ENCODE data around the gene ATP8B4. TPM values are rescaled to one million over a fixed set of nuclear protein-coding genes. Genes with fewer than 3 reads are reported as not detected.

Gene ATP8B4
- total and polyA plus RNA-seq, 7 donors = 1.2 to 11.1 (median 4.9) TPM

DNA sequence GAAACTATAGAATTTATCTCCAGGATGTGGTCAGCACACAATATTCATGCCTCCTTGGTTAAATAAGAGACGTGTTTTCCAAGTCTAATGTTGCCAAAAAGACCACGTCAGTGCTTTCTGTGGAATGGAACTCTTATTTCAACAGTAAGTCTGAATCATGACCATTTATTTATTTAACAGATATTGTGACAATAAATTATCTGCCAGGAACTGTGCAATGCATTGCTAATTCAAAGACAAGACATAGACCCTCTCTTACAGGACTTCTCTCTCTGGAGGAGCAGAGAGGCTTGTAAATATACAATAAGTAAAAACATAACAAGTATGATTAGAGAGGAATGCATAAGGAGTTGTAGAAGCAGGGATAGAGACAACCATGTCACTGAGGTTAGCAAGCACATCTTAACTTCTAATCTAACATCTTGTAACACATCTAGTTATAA, 270.7 kb downstream of the ATP8B4 start:
- H3K4me3 ChIP-seq = no peak overlapping the region
- TF ChIP-seq POLR2A (IDR thresholded peaks at IDR 0.05) (no peak), POLR2AphosphoS5 (IDR thresholded peaks at IDR 0.05) (peak in 1 of 4 donors; percentile 28), CTCF (IDR thresholded peaks at IDR 0.05) (no peak)
- 77 to 85% methylated on average over 2 of the region's 2 CpGs for WGBS, 2 donors
- DNase-seq = no peak
- H3K9me3 ChIP-seq = no peaks in the 10 kb centered on the region
- H3K4me1 ChIP-seq = peaks cover 0 to 20% (median 14%) of the 10 kb centered on the region in 4 donors
- H3K27ac ChIP-seq = peak overlapping the region; percentile 18 to 45 (median 30)
- H3K36me3 ChIP-seq = no peaks in the 10 kb centered on the region
- H3K27me3 ChIP-seq = no peaks in the 10 kb centered on the region
- intact Hi-C loops (cut with DNase I) = no loop called here

DNA sequence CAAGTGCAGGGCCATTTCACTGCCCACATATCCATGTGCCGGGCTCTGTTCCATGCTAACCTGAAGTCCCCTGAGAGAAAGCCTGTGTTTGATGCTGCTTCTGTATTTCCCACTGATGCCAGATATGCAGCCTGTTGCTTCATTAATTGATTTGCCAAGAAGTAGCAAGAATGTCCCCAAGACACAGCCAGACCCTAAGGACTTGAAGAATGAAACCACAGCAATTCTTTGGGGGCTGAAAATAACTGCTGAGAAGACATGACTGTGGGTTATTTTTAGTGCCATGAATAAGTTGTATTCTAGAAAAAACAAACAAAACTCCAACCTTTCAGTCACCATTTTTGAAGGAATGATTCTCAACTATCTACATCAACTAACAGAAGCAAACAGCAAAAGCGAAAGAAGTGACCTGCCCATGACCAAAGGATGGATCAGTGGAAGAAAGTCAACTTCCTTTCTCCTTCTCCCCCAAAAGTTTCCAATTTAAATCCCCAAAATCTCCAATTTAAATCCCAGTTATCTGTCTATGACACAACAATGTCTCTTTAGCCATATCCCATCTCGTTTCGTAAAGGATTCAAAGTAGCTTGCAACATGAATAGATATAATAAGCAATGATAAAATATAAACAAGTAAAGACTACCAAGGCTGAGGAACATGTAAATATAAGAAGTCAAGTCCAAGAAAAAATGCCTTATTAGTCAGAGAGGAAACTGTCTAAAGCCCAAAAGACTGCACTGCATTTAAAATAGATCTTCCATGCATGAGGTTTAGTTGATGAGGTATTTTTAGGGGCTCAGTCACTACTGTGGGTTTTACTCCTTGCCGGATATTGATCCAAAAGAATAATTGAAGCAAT, 271.4 kb downstream of the ATP8B4 start:
- no peak for TF ChIP-seq EP300 (IDR thresholded peaks at IDR 0.05)
- H3K9me3 ChIP-seq = no peaks in the 10 kb centered on the region
- no peak for DNase-seq
- 77 to 81% methylated on average over 5 of the region's 5 CpGs for WGBS, 2 donors
- no peak overlapping the region for H3K4me3 ChIP-seq
- peaks cover 0 to 20% (median 14%) of the 10 kb centered on the region in 4 donors for H3K4me1 ChIP-seq
- H3K27ac ChIP-seq = peak overlapping the region; percentile 18 to 45 (median 30)
- intact Hi-C loops (cut with DNase I) = no loop called here
- H3K36me3 ChIP-seq = no peaks in the 10 kb centered on the region
- H3K27me3 ChIP-seq = no peaks in the 10 kb centered on the region

DNA sequence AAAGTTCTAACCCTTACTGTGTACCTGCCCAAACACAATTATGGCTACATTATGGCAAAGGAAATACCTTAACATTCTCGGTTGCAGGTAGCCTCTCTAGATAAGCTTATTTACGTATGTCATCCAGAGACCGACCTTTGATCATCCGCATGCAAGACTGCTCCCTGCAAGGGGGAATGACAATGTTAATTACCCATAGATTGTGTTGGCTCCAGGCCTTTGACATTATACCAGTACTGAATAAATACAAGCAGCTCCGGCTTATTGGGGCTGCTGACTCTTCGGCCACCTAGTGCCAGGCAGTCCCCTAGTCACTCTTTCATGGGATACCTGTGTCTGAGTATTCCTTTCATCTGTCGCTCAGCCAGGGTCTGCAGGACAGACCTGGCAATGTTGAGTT, 274.6 kb downstream of the ATP8B4 start:
- no peak overlapping the region for H3K27ac ChIP-seq
- no peak for TF ChIP-seq POLR2A (IDR thresholded peaks at IDR 0.05)
- TF ChIP-seq EP300 (IDR thresholded peaks at IDR 0.05) = no peak
- no peak for TF ChIP-seq CTCF (IDR thresholded peaks at IDR 0.05)
- no peak for TF ChIP-seq POLR2AphosphoS5 (IDR thresholded peaks at IDR 0.05)
- no peaks in the 10 kb centered on the region for H3K36me3 ChIP-seq
- no peaks in the 10 kb centered on the region for H3K9me3 ChIP-seq
- 23 to 72% methylated on average over 7 of the region's 7 CpGs for WGBS, 2 donors
- intact Hi-C loops (cut with DNase I) = no loop called here
- no peak for DNase-seq
- H3K27me3 ChIP-seq = no peaks in the 10 kb centered on the region
- peaks cover 0 to 20% (median 14%) of the 10 kb centered on the region in 4 donors for H3K4me1 ChIP-seq
- H3K4me3 ChIP-seq = no peak overlapping the region

DNA sequence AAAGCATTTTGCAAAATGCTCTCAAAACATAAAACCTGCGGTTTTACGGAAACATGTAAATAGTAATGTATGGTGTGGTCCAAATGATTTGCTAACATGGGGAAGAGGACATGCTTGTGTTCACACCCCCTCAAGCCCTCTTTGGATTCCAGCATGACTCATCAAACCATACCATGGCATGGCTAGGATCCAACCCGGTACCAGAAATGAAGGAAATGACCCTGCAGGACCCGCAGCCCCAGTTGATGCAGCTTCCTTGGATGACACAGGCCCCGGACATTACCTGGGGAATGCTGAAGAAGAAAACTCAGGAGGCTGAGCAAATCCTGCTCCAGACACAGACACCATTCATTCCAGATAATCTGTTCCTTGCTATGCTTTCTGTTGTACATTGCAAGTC, 275.3 kb downstream of the ATP8B4 start:
- WGBS, 2 donors = 54 to 87% methylated on average over 5 of the region's 5 CpGs
- intact Hi-C loops (cut with DNase I) = no loop called here
- Histone ChIP-seq H3K27ac (no peak overlapping the region), H3K4me1 (peaks cover 0 to 15% (median 12%) of the 10 kb centered on the region in 4 donors), H3K4me3 (no peak overlapping the region), H3K36me3 (no peaks in the 10 kb centered on the region), H3K9me3 (no peaks in the 10 kb centered on the region), H3K27me3 (no peaks in the 10 kb centered on the region)
- TF ChIP-seq POLR2A (IDR thresholded peaks at IDR 0.05) (no peak), POLR2AphosphoS5 (IDR thresholded peaks at IDR 0.05) (no peak), EP300 (IDR thresholded peaks at IDR 0.05) (no peak), CTCF (IDR thresholded peaks at IDR 0.05) (no peak)
- no peak for DNase-seq

DNA sequence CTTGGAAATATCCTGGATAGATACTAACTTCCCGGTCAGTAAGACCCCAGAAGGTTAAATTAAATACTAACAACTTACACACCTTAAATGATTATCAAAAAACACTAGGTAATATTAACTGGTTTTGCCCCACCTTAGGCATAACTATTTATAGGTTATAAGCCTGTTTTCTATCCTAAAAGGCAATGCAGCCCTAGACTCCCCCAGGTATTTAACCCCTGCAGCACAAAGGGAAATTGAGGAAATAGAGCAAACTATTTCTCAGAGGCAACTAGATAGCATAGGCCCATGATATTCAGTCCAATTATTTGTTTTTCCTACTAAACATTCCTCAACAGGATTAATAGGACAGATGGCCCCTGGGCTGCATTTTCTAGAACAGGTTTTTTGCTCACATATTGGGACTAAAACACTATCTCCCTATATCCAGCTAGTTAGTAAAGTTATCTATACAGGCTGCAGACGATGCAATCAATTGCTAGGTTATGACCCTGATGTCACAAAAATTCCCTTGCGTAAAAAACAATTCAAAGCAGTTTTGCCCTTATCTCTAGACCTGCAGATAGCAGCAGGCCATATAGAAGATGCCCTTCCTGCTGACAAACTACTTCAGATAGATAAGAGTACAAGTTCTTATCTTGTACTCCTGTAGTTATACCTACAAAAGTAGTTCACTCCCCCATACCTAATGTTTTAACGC, 276.9 kb downstream of the ATP8B4 start:
- no peaks in the 10 kb centered on the region for H3K36me3 ChIP-seq
- peaks cover 0 to under 1% (median 0%) of the 10 kb centered on the region in 4 donors for H3K4me1 ChIP-seq
- no peaks in the 10 kb centered on the region for H3K9me3 ChIP-seq
- no peak for TF ChIP-seq EP300 (IDR thresholded peaks at IDR 0.05)
- no peak for TF ChIP-seq CTCF (IDR thresholded peaks at IDR 0.05)
- TF ChIP-seq POLR2AphosphoS5 (IDR thresholded peaks at IDR 0.05) = no peak
- no peak for TF ChIP-seq POLR2A (IDR thresholded peaks at IDR 0.05)
- no peak overlapping the region for H3K4me3 ChIP-seq
- no peaks in the 10 kb centered on the region for H3K27me3 ChIP-seq
- intact Hi-C loops (cut with DNase I) = no loop called here
- 33 to 78% methylated on average over 4 of the region's 4 CpGs for WGBS, 2 donors
- no peak overlapping the region for H3K27ac ChIP-seq
- DNase-seq = no peak

Data from sigmoid colon (tissue), 7 donors.